HCT116 (cell line): ENCODE results near the gene TBC1D2. TPM values are rescaled to one million over a fixed set of nuclear protein-coding genes. Genes with fewer than 3 reads are reported as not detected.

ENCODE experiments used
- ATAC-seq: fragments of 200-7000 bp; cut with Tn5 transposase; 2 replicates; pipeline ENCODE4 v1.9.1; 2020; ENCODE audit warnings: mild to moderate bottlenecking, moderate library complexity
- BruUV-seq: library from RNA; stranded (reverse); fragments of 400-500 nt; replicated peaks from 2 replicates; lab custom pipeline; 2021; lab: Mats Ljungman, UMichigan
- CTCF ChIA-PET: fragments of 300-600 bp; sonication (Branson Sonifier 250); formaldehyde crosslinking; loops from one replicate; lab custom pipeline; 2021; ENCODE audit warnings: antibody characterized with exemption; lab: Charles Lee
- POLR2A ChIA-PET: fragments of 300-600, 350-600 bp; sonication (Branson Sonifier 250); formaldehyde crosslinking; loops from one replicate; lab custom pipeline; 2021; ENCODE audit warnings: antibody characterized with exemption; lab: Charles Lee
- RAD21 ChIA-PET, 2 experiments: fragments of 300-600 bp; sonication (Branson Sonifier 250); formaldehyde crosslinking; loops; one replicate each; lab custom pipeline; 2023; ENCODE audit warnings: low total read pairs in 2 of 2; ENCODE audit not compliant: uncharacterized antibody in 2 of 2, unreplicated experiment in 2 of 2, low non-redundant PET in 1 of 2; lab: Charles Lee
- DNase-seq: peaks from one replicate; pipeline ENCODE4 v3.0.0-alpha.2; 2010; ENCODE audit warnings: low read depth, low spot score
- H2AFZ ChIP-seq: fragments of 200-600 bp; shearing (Covaris generic), sonication (generic); 2 replicates; pipeline ENCODE4 v1.6.1; 2017; ENCODE audit warnings: low read depth, mixed run types, mixed read lengths, antibody characterized with exemption, low read length; ENCODE audit not compliant: poor library complexity, severe bottlenecking
- H3K27ac ChIP-seq: 2 replicates; pipeline ENCODE4 v1.5.1; 2012; ENCODE audit warnings: low read depth, low read length
- H3K27me3 ChIP-seq: fragments of 200-600 bp; sonication (generic); 2 replicates; pipeline ENCODE4 v1.6.1; 2016; ENCODE audit warnings: mixed run types, low read length, mixed read lengths; ENCODE audit not compliant: insufficient read depth
- H3K36me3 ChIP-seq, 2 experiments: fragments of 200-500 bp in 1 of 2; fragments of 200-600 bp in 1 of 2; sonication (Bioruptor generic) in 1 of 2; sonication (generic) in 1 of 2; 2 replicates each; pipeline versions ENCODE4 v1.5.1 to v1.6.1; 2014 to 2016; ENCODE audit warnings: low read length in 2 of 2, inconsistent platforms in 1 of 2, mixed read lengths in 1 of 2, mixed run types in 1 of 2; ENCODE audit not compliant: insufficient read depth in 2 of 2, control insufficient read depth in 1 of 2
- H3K4me1 ChIP-seq, 2 experiments: fragments of 200-600 bp in 1 of 2; sonication (generic) in 1 of 2; 2 replicates each; pipeline versions ENCODE4 v1.5.1 to v1.6.1; 2012 to 2017; ENCODE audit warnings: low read length in 2 of 2, inconsistent platforms in 1 of 2, mild to moderate bottlenecking in 1 of 2, mixed read lengths in 1 of 2, mixed run types in 1 of 2, moderate library complexity in 1 of 2; ENCODE audit not compliant: insufficient read depth in 2 of 2, control insufficient read depth in 1 of 2
- H3K4me2 ChIP-seq: fragments of 200-600 bp; sonication (generic); 2 replicates; pipeline ENCODE4 v1.6.1; 2017; ENCODE audit warnings: mixed run types, low read length, mixed read lengths
- H3K4me3 ChIP-seq, 2 experiments: fragments of 200-600 bp in 1 of 2; sonication (generic) in 1 of 2; replicated peaks in 1 of 2; 2 replicates each; pipeline ENCODE4 v1.5.1; 2011 to 2016; ENCODE audit warnings: low read length in 2 of 2, control low read depth in 1 of 2, low read depth in 1 of 2, mild to moderate bottlenecking in 1 of 2, mixed read lengths in 1 of 2, mixed run types in 1 of 2
- H3K79me2 ChIP-seq: fragments of 200-600 bp; sonication (generic); 2 replicates; pipeline ENCODE4 v1.6.1; 2017; ENCODE audit warnings: mild to moderate bottlenecking, mixed run types, low read length, moderate library complexity, mixed read lengths; ENCODE audit not compliant: insufficient read depth
- H3K9ac ChIP-seq: fragments of 200-600 bp; sonication (generic); 2 replicates; pipeline ENCODE4 v1.6.1; 2016; ENCODE audit warnings: low read length, mixed read lengths
- H3K9me2 ChIP-seq: fragments of 200-600 bp; sonication (generic), shearing (Covaris generic); 2 replicates; pipeline ENCODE4 v1.6.1; 2017; ENCODE audit warnings: mixed run types, mild to moderate bottlenecking, moderate library complexity; ENCODE audit not compliant: insufficient read depth
- H3K9me3 ChIP-seq, 2 experiments: fragments of 200-500 bp in 1 of 2; fragments of 200-600 bp in 1 of 2; sonication (Bioruptor generic) in 1 of 2; sonication (generic) in 1 of 2; 2 replicates each; pipeline ENCODE4 v1.6.1; 2014 to 2017; ENCODE audit warnings: low read length in 2 of 2, mixed read lengths in 2 of 2, inconsistent platforms in 1 of 2, low read depth in 1 of 2, mild to moderate bottlenecking in 1 of 2, mixed run types in 1 of 2, moderate library complexity in 1 of 2; ENCODE audit not compliant: control insufficient read depth in 1 of 2, insufficient read depth in 1 of 2
- H4K20me1 ChIP-seq: fragments of 200-600 bp; sonication (generic), shearing (Covaris generic); 2 replicates; pipeline ENCODE4 v1.6.1; 2017; ENCODE audit warnings: mixed run types, mild to moderate bottlenecking, moderate library complexity; ENCODE audit not compliant: insufficient read depth
- CBX3 ChIP-seq: IDR thresholded peaks from 2 replicates; pipeline ENCODE4 v1.6.1; 2012; ENCODE audit warnings: low read depth
- CTCF ChIP-seq, 3 experiments: fragments of 200-600 bp in 1 of 3; sonication (generic) in 1 of 3; IDR thresholded peaks in 2 of 3; conservative IDR thresholded peaks in 1 of 3; 2 replicates each; pipeline ENCODE4 v1.5.1; 2012 to 2017; ENCODE audit warnings: low read depth in 2 of 3, low read length in 2 of 3, antibody characterized with exemption in 1 of 3, borderline replicate concordance in 1 of 3, control low read depth in 1 of 3, mild to moderate bottlenecking in 1 of 3, mixed read lengths in 1 of 3, mixed run types in 1 of 3, moderate library complexity in 1 of 3; ENCODE audit not compliant: insufficient read depth in 1 of 3
- EGR1 ChIP-seq: IDR thresholded peaks from 2 replicates; pipeline ENCODE4 v1.6.1; 2012; ENCODE audit warnings: low read depth
- ELF1 ChIP-seq: IDR thresholded peaks from 2 replicates; pipeline ENCODE4 v1.6.1; 2012; ENCODE audit warnings: low read depth, borderline replicate concordance
- EZH2 ChIP-seq: fragments of 200-600 bp; sonication (generic); IDR thresholded peaks from 2 replicates; pipeline ENCODE4 v1.6.1; 2017; ENCODE audit warnings: antibody characterized with exemption, mixed run types
- EZH2phosphoT487 ChIP-seq: fragments of 200-600 bp; IDR thresholded peaks from 2 replicates; pipeline ENCODE4 v1.6.1; 2018; ENCODE audit warnings: antibody characterized with exemption, borderline replicate concordance
- FOSL1 ChIP-seq: IDR thresholded peaks from 2 replicates; pipeline ENCODE4 v1.6.1; 2012; ENCODE audit warnings: low read depth
- RAD21 ChIP-seq: IDR thresholded peaks from 2 replicates; pipeline ENCODE4 v1.6.1; 2012; ENCODE audit warnings: low read depth, mild to moderate bottlenecking
- SRF ChIP-seq: IDR thresholded peaks from 2 replicates; pipeline ENCODE4 v1.6.1; 2012; ENCODE audit warnings: low read depth
- TCF7L2 ChIP-seq: IDR thresholded peaks from 2 replicates; pipeline ENCODE4 v1.7.0; 2011; ENCODE audit warnings: borderline replicate concordance, inconsistent platforms; ENCODE audit not compliant: insufficient read depth, insufficient read length; ENCODE audit errors: extremely low read depth
- YY1 ChIP-seq: IDR thresholded peaks from 2 replicates; pipeline ENCODE4 v1.6.1; 2011; ENCODE audit warnings: low read length, low read depth, moderate library complexity, mild to moderate bottlenecking; ENCODE audit not compliant: insufficient replicate concordance; ENCODE audit errors: extremely low read depth
- ZFX ChIP-seq: fragments of 450-650 bp; IDR thresholded peaks from 2 replicates; pipeline ENCODE4 v1.6.1; 2017
- ZNF274 ChIP-seq: fragments of 200-500 bp; sonication (Bioruptor generic); IDR thresholded peaks from 2 replicates; pipeline ENCODE4 v1.6.1; 2014; ENCODE audit warnings: mild to moderate bottlenecking, low read depth, low read length, inconsistent platforms
- intact Hi-C: fragments of 100-400 bp; cut with micrococcal nuclease; formaldehyde crosslinking; loops from 2 replicates; pipeline ENCODE4 v1.10.0; 2022
- total RNA-seq: library from RNA; stranded (reverse); gene quantifications from one replicate; pipeline ENCODE4 v1.2.1, GENCODE V29; 2021; ENCODE audit not compliant: unreplicated experiment
- TF ChIP-seq, protein P1 (sequence below): IDR thresholded peaks from 2 replicates; pipeline ENCODE4 v1.6.1; 2012
- TF ChIP-seq, protein P2 (sequence below): IDR thresholded peaks from 2 replicates; pipeline ENCODE4 v1.6.1; 2011; ENCODE audit warnings: mild to moderate bottlenecking, low read length, moderate library complexity; ENCODE audit not compliant: insufficient replicate concordance; ENCODE audit errors: extremely low read depth

TBC1D2 gene
- total RNA-seq, 1 experiment from 2014 or later: 9.8 TPM

DNA sequence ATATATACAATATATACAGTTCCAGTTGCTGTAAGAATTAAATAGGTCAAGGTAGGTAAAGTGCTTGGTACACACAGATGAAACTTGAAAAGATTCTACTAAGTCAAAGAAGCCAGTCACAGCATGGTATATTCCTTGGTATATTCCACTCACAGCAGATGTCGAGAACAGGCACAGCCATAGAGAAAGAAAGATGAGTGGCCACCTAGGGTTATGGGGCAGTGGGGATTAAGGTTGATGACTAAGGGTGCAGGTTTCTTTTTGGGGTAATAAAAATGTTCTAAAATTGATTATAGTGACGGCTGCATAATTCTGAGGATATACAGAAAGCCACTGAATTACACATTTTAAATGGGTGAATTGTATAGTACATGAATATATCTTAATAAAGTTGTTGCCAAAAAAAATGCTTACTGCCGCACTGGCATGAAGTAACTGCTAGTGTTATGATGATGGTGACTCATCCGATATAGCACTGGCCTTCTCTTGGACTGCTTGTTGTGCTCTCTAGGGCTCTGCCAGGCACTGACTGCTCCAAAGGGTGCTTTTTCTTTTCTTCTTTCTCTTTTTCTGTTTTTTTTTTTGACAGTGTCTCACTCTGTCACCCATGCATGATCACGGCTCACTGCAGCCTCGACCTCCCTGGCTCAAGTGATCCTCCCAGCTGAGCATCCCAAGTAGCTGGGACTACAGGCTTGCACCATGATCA is 23.5 kb downstream of the TBC1D2 start:
- no peak for TF ChIP-seq ZFX
- TF ChIP-seq FOSL1: 0 out of 2 replicates have a peak, but pooled peaks have one; percentile 23
- TF ChIP-seq, protein P1, sequence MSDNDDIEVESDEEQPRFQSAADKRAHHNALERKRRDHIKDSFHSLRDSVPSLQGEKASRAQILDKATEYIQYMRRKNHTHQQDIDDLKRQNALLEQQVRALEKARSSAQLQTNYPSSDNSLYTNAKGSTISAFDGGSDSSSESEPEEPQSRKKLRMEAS: no peak
- Histone ChIP-seq H4K20me1 (no peaks in the 10 kb centered on the region), H3K9ac (no peak overlapping the region), H3K36me3 (0 out of 4 replicates have a peak, but pooled peaks cover 2 to 5% of the 10 kb centered on the region in 2 experiments), H3K4me3 (no peak overlapping the region), H3K27ac (no peak overlapping the region), H2AFZ (no peak overlapping the region), H3K4me2 (peak overlapping the region; percentile 44), H3K9me3 (no peaks in the 10 kb centered on the region), H3K9me2 (no peaks in the 10 kb centered on the region), H3K27me3 (no peaks in the 10 kb centered on the region), H3K79me2 (no peaks in the 10 kb centered on the region), H3K4me1 (peaks cover 5 to 15% of the 10 kb centered on the region in 2 experiments; a peak in 3 of 4 replicates)
- BruUV-seq: no TSS peak
- ChIA-PET CTCF (no interaction called here), POLR2A (no interaction called here), RAD21 (no interaction called here)
- ATAC-seq (peak; percentile 80), DNase-seq (no peak)
- intact Hi-C loops: no loop called here

DNA sequence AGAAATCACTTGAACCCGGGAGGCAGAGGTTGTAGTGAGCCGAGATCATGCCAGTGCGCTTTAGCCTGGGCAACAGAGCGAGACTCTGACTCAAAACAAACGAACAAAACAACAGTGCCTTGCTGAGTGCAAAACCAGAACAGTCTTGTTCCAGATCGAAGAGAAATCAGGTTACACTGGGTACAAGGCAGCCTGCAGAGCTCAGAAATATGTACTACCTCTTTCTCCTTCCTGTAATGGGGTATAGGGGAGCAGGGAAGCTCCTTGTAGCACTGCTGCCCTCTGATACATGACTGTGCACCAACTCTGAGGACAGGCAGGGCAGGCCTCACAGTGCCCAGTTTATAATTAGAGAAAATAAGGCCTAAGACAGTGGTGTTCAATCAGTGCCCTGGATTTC is 24.7 kb downstream of the TBC1D2 start:
- RAD21 ChIA-PET: no interaction called here
- peaks cover 5 to 15% of the 10 kb centered on the region in 2 experiments; a peak in 3 of 4 replicates for H3K4me1 ChIP-seq
- no peak overlapping the region for H2AFZ ChIP-seq
- H3K9ac ChIP-seq: no peak overlapping the region
- intact Hi-C loops: no loop called here
- no peaks in the 10 kb centered on the region for H4K20me1 ChIP-seq
- no peak overlapping the region for H3K27ac ChIP-seq
- no peak overlapping the region for H3K4me3 ChIP-seq
- no peak overlapping the region for H3K4me2 ChIP-seq
- H3K9me3 ChIP-seq: no peaks in the 10 kb centered on the region
- no peaks in the 10 kb centered on the region for H3K79me2 ChIP-seq
- POLR2A ChIA-PET: no interaction called here
- H3K36me3 ChIP-seq: 0 out of 4 replicates have a peak, but pooled peaks cover 2 to 5% of the 10 kb centered on the region in 2 experiments
- no peaks in the 10 kb centered on the region for H3K27me3 ChIP-seq
- DNase-seq (no peak), ATAC-seq (no peak)
- CTCF ChIA-PET: no interaction called here
- no TSS peak for BruUV-seq
- H3K9me2 ChIP-seq: no peaks in the 10 kb centered on the region
- TF ChIP-seq SRF (no peak), CTCF (IDR thresholded peaks at IDR 0.05 in 2 of 3, conservative IDR thresholded peaks at IDR 0.05 in 1 of 3; ENCODE audit: borderline replicate concordance in 1 of 3, insufficient read depth in 1 of 3, low read depth in 2 of 3, low read length in 2 of 3) (no peak), EGR1 (no peak), YY1 (no peak), ZFX (no peak), CBX3 (no peak), EZH2 (no peak), EZH2phosphoT487 (no peak), ELF1 (no peak), TCF7L2 (no peak), ZNF274 (no peak), RAD21 (no peak)
- TF ChIP-seq, protein P2, sequence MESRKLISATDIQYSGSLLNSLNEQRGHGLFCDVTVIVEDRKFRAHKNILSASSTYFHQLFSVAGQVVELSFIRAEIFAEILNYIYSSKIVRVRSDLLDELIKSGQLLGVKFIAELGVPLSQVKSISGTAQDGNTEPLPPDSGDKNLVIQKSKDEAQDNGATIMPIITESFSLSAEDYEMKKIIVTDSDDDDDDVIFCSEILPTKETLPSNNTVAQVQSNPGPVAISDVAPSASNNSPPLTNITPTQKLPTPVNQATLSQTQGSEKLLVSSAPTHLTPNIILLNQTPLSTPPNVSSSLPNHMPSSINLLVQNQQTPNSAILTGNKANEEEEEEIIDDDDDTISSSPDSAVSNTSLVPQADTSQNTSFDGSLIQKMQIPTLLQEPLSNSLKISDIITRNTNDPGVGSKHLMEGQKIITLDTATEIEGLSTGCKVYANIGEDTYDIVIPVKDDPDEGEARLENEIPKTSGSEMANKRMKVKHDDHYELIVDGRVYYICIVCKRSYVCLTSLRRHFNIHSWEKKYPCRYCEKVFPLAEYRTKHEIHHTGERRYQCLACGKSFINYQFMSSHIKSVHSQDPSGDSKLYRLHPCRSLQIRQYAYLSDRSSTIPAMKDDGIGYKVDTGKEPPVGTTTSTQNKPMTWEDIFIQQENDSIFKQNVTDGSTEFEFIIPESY: no peak
- TF ChIP-seq, protein P1: no peak
